Loucy (cell line): ENCODE results near the gene CEL.

Source experiments
- CTCF ChIP-seq: fragments of 200-600 bp; sonication (generic); conservative IDR thresholded peaks from 2 replicates; pipeline ENCODE4 v1.5.1; 2014; ENCODE audit warnings: mild to moderate bottlenecking, antibody characterized with exemption, low read length
- EZH2phosphoT487 ChIP-seq: fragments of 200-600 bp; IDR thresholded peaks from 2 replicates; pipeline ENCODE4 v1.6.1; 2018; ENCODE audit warnings: antibody characterized with exemption, mild to moderate bottlenecking, moderate library complexity, borderline replicate concordance

- TF ChIP-seq CTCF (no peak), EZH2phosphoT487 (no peak)
These were observed 50.3 kb downstream of the CEL start for GRCh38 chr9:133111808-133112662.
